ENCODE results near the gene FGF4.

The FGF4 gene

DNA sequence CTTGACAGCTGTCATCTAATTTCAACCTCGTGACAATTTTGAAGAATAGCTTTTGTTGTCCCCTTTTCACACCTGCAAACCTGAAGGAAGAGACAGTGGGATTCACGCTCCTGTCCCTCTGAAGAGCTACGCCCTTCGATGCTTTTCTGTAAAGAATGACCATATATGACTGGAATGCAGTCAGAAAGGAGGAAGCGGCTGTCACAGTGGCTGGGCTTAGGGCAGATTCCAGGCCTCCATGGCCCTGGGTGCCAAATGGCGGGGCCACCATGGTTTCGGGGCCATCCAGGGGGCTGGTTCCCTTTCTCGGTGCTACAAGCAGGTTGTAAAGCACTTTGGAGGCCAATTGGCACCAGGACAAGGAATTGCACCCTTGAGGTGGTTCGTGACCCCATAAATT lies 49.1 kb downstream of the FGF4 start:
- H3K4me1 ChIP-seq (ENCODE audit: control insufficient read depth, insufficient read depth, low read length), result no peaks in the 10 kb centered on the region
- H3K27me3 ChIP-seq (ENCODE audit: control insufficient read depth, insufficient read depth, low read length), result peaks cover 4% of the 10 kb centered on the region
- no peak overlapping the region for H3K9ac ChIP-seq (ENCODE audit: low read length)
- no peak overlapping the region for H3K4me3 ChIP-seq (ENCODE audit: low read length)
- H3K36me3 ChIP-seq (ENCODE audit: control insufficient read depth, insufficient read depth, low read length), result no peaks in the 10 kb centered on the region
- no peak overlapping the region for H3K27ac ChIP-seq (ENCODE audit: low read depth, low read length)

DNA sequence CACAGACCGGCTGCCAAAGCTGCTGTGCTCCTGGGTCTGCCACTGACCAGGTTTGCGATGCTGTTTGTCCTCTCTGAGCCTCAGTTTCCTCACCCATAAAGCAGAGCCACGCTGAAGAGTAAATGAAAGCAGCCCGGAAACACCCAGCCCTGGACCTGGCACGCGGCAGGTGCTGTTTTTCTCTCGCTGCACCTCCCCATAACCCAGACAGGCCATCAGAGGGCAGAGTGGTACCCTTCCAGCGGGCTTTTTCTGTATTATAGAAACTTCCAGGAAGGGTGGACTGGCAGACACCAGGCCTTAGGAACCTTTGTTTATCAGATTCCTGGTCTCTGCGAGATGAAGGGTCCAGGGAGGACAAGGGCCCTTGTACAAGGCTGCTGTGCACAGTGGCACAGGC lies 53.4 kb downstream of the FGF4 start:
- Histone ChIP-seq H3K27me3 (ENCODE audit: control insufficient read depth, insufficient read depth, low read length) (peaks cover 9% of the 10 kb centered on the region), H3K27ac (ENCODE audit: low read depth, low read length) (no peak overlapping the region), H3K36me3 (ENCODE audit: control insufficient read depth, insufficient read depth, low read length) (no peaks in the 10 kb centered on the region), H3K4me3 (ENCODE audit: low read length) (no peak overlapping the region), H3K9ac (ENCODE audit: low read length) (no peak overlapping the region), H3K4me1 (ENCODE audit: control insufficient read depth, insufficient read depth, low read length) (no peaks in the 10 kb centered on the region)

DNA sequence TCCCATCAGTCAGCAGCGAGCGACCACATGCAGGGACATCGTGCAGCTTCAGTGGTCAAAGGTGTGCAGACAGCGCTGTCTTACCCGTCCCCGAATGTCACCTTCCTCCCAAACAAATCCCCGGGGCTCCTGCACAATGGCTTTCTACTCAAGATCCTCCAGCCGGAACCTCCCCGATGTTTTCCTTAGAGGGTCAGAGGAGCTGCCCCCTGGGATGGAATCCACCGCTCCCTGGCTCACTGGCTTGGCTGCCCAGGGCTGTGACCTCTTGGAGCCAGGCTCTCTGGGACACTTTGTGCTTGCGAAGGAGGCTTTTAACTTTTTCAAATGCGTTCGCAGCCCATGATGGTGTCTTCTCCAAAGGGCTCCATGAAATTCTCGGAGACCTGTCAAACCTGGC lies 54.0 kb downstream of the FGF4 start:
- Histone ChIP-seq H3K36me3 (ENCODE audit: control insufficient read depth, insufficient read depth, low read length) (no peaks in the 10 kb centered on the region), H3K27ac (ENCODE audit: low read depth, low read length) (no peak overlapping the region), H3K4me1 (ENCODE audit: control insufficient read depth, insufficient read depth, low read length) (no peaks in the 10 kb centered on the region), H3K9ac (ENCODE audit: low read length) (no peak overlapping the region), H3K4me3 (ENCODE audit: low read length) (no peak overlapping the region), H3K27me3 (ENCODE audit: control insufficient read depth, insufficient read depth, low read length) (peaks cover 9% of the 10 kb centered on the region)

All from rectal smooth muscle tissue (tissue), 1 donor.